Progenitor cell of endocrine pancreas (in vitro differentiated cells): Measurements from ENCODE around the gene PDZD2. TPM values are rescaled to one million over a fixed set of nuclear protein-coding genes. Genes with fewer than 3 reads are reported as not detected.
A peak's percentile ranks its signal among the peaks of the same experiment; 100 is the strongest.
"Not testable (repeated sequence)": the region's sequence is repeated elsewhere in the genome, so short reads cannot be mapped to it uniquely, and the experiment has no call there.

Experiments used
- DNase-seq: peaks from one replicate; pipeline ENCODE4 v3.0.0; 2021; ENCODE audit warnings: low spot score; ENCODE audit not compliant: unreplicated experiment
- H3K27ac Mint-ChIP-seq: 2 replicates; pipeline ENCODE4 v1.8.0; 2021; ENCODE audit warnings: mild to moderate bottlenecking, moderate library complexity, mixed read lengths
- H3K27me3 Mint-ChIP-seq: 2 replicates; pipeline ENCODE4 v1.8.0; 2021; ENCODE audit warnings: mixed read lengths
- H3K36me3 Mint-ChIP-seq: 2 replicates; pipeline ENCODE4 v1.8.0; 2022; ENCODE audit warnings: mixed read lengths; ENCODE audit not compliant: insufficient read depth
- H3K4me1 Mint-ChIP-seq: 2 replicates; pipeline ENCODE4 v1.8.0; 2021; ENCODE audit warnings: low read depth, mixed read lengths
- H3K4me3 Mint-ChIP-seq: 2 replicates; pipeline ENCODE4 v1.8.0; 2021; ENCODE audit warnings: low read depth, mild to moderate bottlenecking, moderate library complexity, mixed read lengths
- H3K9me3 Mint-ChIP-seq: 2 replicates; pipeline ENCODE4 v1.8.0; 2021; ENCODE audit warnings: low read depth, mixed read lengths
- CTCF ChIP-seq: fragments of 200-600 bp; sonication (generic); IDR thresholded peaks from one replicate; pipeline ENCODE4 v1.5.0; 2021; ENCODE audit warnings: antibody characterized with exemption, mild to moderate bottlenecking; ENCODE audit not compliant: unreplicated experiment
- total RNA-seq: library from RNA; stranded (reverse); gene quantifications from 2 replicates; pipeline ENCODE4 v1.2.1, GENCODE V29; 2021

PDZD2 gene
- total RNA-seq, 1 donor from 2014 or later, result 3.1 TPM

- no peaks in the 10 kb centered on the region for H3K27me3 Mint-ChIP-seq
- peaks cover 22% of the 10 kb centered on the region for H3K4me1 Mint-ChIP-seq
- no peak overlapping the region for H3K4me3 Mint-ChIP-seq
Measured at GRCh38 chr5:31680528-31680927, 41.6 kb downstream of the PDZD2 start.

GRCh38 chr5:31682025-31682424 lies 43.1 kb downstream of the PDZD2 start:
- Mint-ChIP-seq H3K27me3 (no peaks in the 10 kb centered on the region), H3K27ac (peak overlapping the region; percentile 2), H3K4me3 (no peak overlapping the region), H3K9me3 (no peaks in the 10 kb centered on the region), H3K36me3 (no peaks in the 10 kb centered on the region), H3K4me1 (peaks cover 22% of the 10 kb centered on the region)
- DNase-seq, result no peak
- TF ChIP-seq CTCF, result no peak

More at GRCh38 chr5:31680528-31680927, 41.6 kb downstream of the PDZD2 start:
- no peak for TF ChIP-seq CTCF
- DNase-seq, result no peak
- H3K27ac Mint-ChIP-seq, result no peak overlapping the region
- H3K9me3 Mint-ChIP-seq, result no peaks in the 10 kb centered on the region
- no peaks in the 10 kb centered on the region for H3K36me3 Mint-ChIP-seq

- no peaks in the 10 kb centered on the region for H3K27me3 Mint-ChIP-seq
- peak overlapping the region; percentile 4 for H3K27ac Mint-ChIP-seq
- no peaks in the 10 kb centered on the region for H3K9me3 Mint-ChIP-seq
- peaks cover 22% of the 10 kb centered on the region for H3K4me1 Mint-ChIP-seq
- TF ChIP-seq CTCF, result no peak
- no peaks in the 10 kb centered on the region for H3K36me3 Mint-ChIP-seq
- H3K4me3 Mint-ChIP-seq, result peak overlapping the region; percentile 39
- DNase-seq, result no peak
Measured at GRCh38 chr5:31682851-31683250, 43.9 kb downstream of the PDZD2 start.

GRCh38 chr5:31688515-31689092 lies 49.7 kb downstream of the PDZD2 start:
- Mint-ChIP-seq H3K27me3 (no peaks in the 10 kb centered on the region), H3K4me1 (peaks cover 11% of the 10 kb centered on the region), H3K27ac (no peak overlapping the region), H3K36me3 (peaks cover 1% of the 10 kb centered on the region), H3K4me3 (no peak overlapping the region), H3K9me3 (peaks cover 7% of the 10 kb centered on the region)
- no peak for DNase-seq
- TF ChIP-seq CTCF, result no peak

GRCh38 chr5:31691408-31691807 lies 52.5 kb downstream of the PDZD2 start:
- H3K27me3 Mint-ChIP-seq, H3K4me3 Mint-ChIP-seq, H3K4me1 Mint-ChIP-seq, H3K27ac Mint-ChIP-seq, DNase-seq, H3K36me3 Mint-ChIP-seq, H3K9me3 Mint-ChIP-seq: not testable (repeated sequence)

- no peak for DNase-seq
- Mint-ChIP-seq H3K36me3 (peaks cover 1% of the 10 kb centered on the region), H3K27ac (no peak overlapping the region), H3K4me1 (no peaks in the 10 kb centered on the region), H3K4me3 (no peak overlapping the region), H3K27me3 (no peaks in the 10 kb centered on the region), H3K9me3 (peaks cover 7% of the 10 kb centered on the region)
- no peak for TF ChIP-seq CTCF
Measured at GRCh38 chr5:31692561-31693221, 53.8 kb downstream of the PDZD2 start.
